GM23338 (cell line): Measurements from ENCODE around the gene SNX4. TPM values are rescaled to one million over a fixed set of nuclear protein-coding genes. Genes with fewer than 3 reads are reported as not detected.

Source experiments
- ATAC-seq: fragments of 200-7000 bp; cut with Tn5 transposase; 3 replicates; pipeline ENCODE4 v1.9.1; 2020
- DNase-seq: peaks from one replicate; pipeline ENCODE4 v3.0.0-alpha.2; 2015; ENCODE audit warnings: low spot score
- H2AFZ ChIP-seq: fragments of 200-600 bp; sonication (generic); 2 replicates; pipeline ENCODE4 v1.8.0; 2016; ENCODE audit warnings: antibody characterized with exemption, mild to moderate bottlenecking, moderate library complexity
- H3F3A ChIP-seq: fragments of 200-600 bp; sonication (generic); replicated peaks from 2 replicates; pipeline ENCODE4 v1.8.0; 2017; ENCODE audit warnings: antibody characterized with exemption, mixed run types, low read depth
- H3K27ac ChIP-seq: fragments of 200-600 bp; sonication (generic); 2 replicates; pipeline ENCODE4 v1.6.1; 2016; ENCODE audit warnings: low read depth
- H3K27me3 ChIP-seq: fragments of 200-600 bp; sonication (generic); 2 replicates; pipeline ENCODE4 v1.8.0; 2016; ENCODE audit warnings: mild to moderate bottlenecking, mixed run types, moderate library complexity; ENCODE audit not compliant: insufficient read depth
- H3K36me3 ChIP-seq: fragments of 200-600 bp; sonication (generic); 2 replicates; pipeline ENCODE4 v1.8.0; 2016; ENCODE audit warnings: mild to moderate bottlenecking; ENCODE audit not compliant: insufficient read depth
- H3K4me1 ChIP-seq: fragments of 200-600 bp; sonication (generic); 2 replicates; pipeline ENCODE4 v1.8.0; 2016; ENCODE audit warnings: mild to moderate bottlenecking, moderate library complexity; ENCODE audit not compliant: insufficient read depth
- H3K4me2 ChIP-seq: fragments of 200-600 bp; sonication (generic); 2 replicates; pipeline ENCODE4 v1.7.1; 2017; ENCODE audit warnings: mixed run types
- H3K4me3 ChIP-seq: fragments of 200-600 bp; sonication (generic); 2 replicates; pipeline ENCODE4 v1.6.1; 2016; ENCODE audit warnings: mixed run types
- H3K79me2 ChIP-seq: fragments of 200-600 bp; sonication (generic); replicated peaks from 2 replicates; pipeline ENCODE4 v1.8.0; 2017; ENCODE audit warnings: mild to moderate bottlenecking; ENCODE audit not compliant: insufficient read depth
- H3K9me2 ChIP-seq: fragments of 200-600 bp; sonication (generic); 2 replicates; pipeline ENCODE4 v1.8.0; 2017; ENCODE audit not compliant: insufficient read depth
- H4K20me1 ChIP-seq: fragments of 200-600 bp; sonication (generic); replicated peaks from 2 replicates; pipeline ENCODE4 v1.8.0; 2017; ENCODE audit warnings: mild to moderate bottlenecking; ENCODE audit not compliant: insufficient read depth
- H3K27ac Mint-ChIP-seq: 2 replicates; pipeline ENCODE4 v1.8.0; 2020; ENCODE audit warnings: inconsistent platforms, mild to moderate bottlenecking, moderate library complexity, mixed read lengths
- H3K27me3 Mint-ChIP-seq: 3 replicates; pipeline ENCODE4 v1.8.0; 2022; ENCODE audit warnings: low read depth, mild to moderate bottlenecking, moderate library complexity, mixed read lengths, inconsistent platforms; ENCODE audit not compliant: insufficient read depth, poor library complexity
- H3K36me3 Mint-ChIP-seq: 3 replicates; pipeline ENCODE4 v1.8.0; 2021; ENCODE audit warnings: low read depth, mild to moderate bottlenecking, inconsistent platforms, moderate library complexity, mixed read lengths
- H3K4me1 Mint-ChIP-seq: 3 replicates; pipeline ENCODE4 v1.8.0; 2020; ENCODE audit warnings: mild to moderate bottlenecking, inconsistent platforms, mixed read lengths
- H3K4me3 Mint-ChIP-seq: 3 replicates; pipeline ENCODE4 v1.8.0; 2021; ENCODE audit warnings: moderate library complexity, mild to moderate bottlenecking, inconsistent platforms, mixed read lengths
- H3K9me3 Mint-ChIP-seq: 3 replicates; pipeline ENCODE4 v1.8.0; 2020; ENCODE audit warnings: moderate library complexity, mild to moderate bottlenecking, inconsistent platforms, mixed read lengths
- CTCF ChIP-seq, 2 experiments: fragments of 200-600 bp in 1 of 2; sonication (generic) in 1 of 2; conservative IDR thresholded peaks; 2 replicates each; pipeline versions ENCODE4 v1.5.1 to v1.6.1; 2016 to 2017; ENCODE audit warnings: antibody characterized with exemption in 2 of 2, low read depth in 2 of 2, mild to moderate bottlenecking in 2 of 2, moderate library complexity in 1 of 2
- EZH2phosphoT487 ChIP-seq: fragments of 200-600 bp; sonication (generic); IDR thresholded peaks from one replicate; pipeline ENCODE4 v1.8.1; 2018; ENCODE audit warnings: antibody characterized with exemption; ENCODE audit not compliant: unreplicated experiment
- JUNB ChIP-seq: IDR thresholded peaks from one replicate; pipeline ENCODE4 v1.6.1; 2016; ENCODE audit warnings: antibody characterized with exemption; ENCODE audit not compliant: unreplicated experiment
- POLR2AphosphoS5 ChIP-seq: IDR thresholded peaks from 2 replicates; pipeline ENCODE4 v1.6.1; 2016; ENCODE audit warnings: antibody characterized with exemption, low read depth
- ZNF114 ChIP-seq: fragments of 250-450 bp; sonication (Bioruptor Pico); IDR thresholded peaks from 2 replicates; pipeline ENCODE4 v1.5.0; 2020; ENCODE audit warnings: mild to moderate bottlenecking, moderate library complexity
- polyA plus RNA-seq: library from polyadenylated mRNA; unstranded; fragments of >200 nt; fragmentation: Nextera tagmentation; extraction: Ambion mirVana; gene quantifications from 2 replicates; pipeline ENCODE4 v1.2.1, GENCODE V29; 2016
- total RNA-seq: library from RNA; depleted of rRNA; stranded (reverse); fragments of >200 nt; shearing (Covaris generic); gene quantifications from 2 replicates; pipeline ENCODE4 v1.2.3, GENCODE V29; 2014
- TF ChIP-seq, protein P1 (sequence below): IDR thresholded peaks from 2 replicates; pipeline ENCODE4 v1.6.1; 2016; ENCODE audit warnings: antibody characterized with exemption
- TF ChIP-seq, protein P2 (sequence below): IDR thresholded peaks from one replicate; pipeline ENCODE4 v1.6.1; 2018; ENCODE audit warnings: antibody characterized with exemption; ENCODE audit not compliant: unreplicated experiment

The SNX4 gene
- total and polyA plus RNA-seq, 2 experiments from 2014 or later: 13.0 to 27.8 TPM

DNA sequence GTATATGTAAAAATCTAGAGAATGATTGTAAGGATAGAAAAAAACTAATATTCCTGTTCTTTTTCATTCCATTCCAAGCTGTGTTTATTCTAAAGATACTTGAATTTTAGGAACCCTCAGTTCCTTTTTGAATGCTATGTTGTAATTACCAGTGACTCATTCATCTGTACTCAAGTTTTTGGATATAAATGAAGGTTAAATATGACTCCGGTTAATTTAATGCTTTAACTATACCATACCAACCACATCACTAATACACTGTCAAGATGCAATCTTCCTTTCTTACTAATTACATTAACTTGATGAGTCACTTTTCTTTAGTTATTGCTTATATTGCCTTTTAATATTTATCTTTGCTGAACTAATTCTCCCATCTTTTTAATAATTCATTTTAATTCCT is 76.1 kb downstream of the SNX4 start:
- Histone ChIP-seq H3K27ac (no peak overlapping the region), H3F3A (no peaks in the 10 kb centered on the region), H3K4me2 (no peak overlapping the region), H3K27me3 (no peaks in the 10 kb centered on the region), H4K20me1 (no peaks in the 10 kb centered on the region), H3K9me2 (no peaks in the 10 kb centered on the region), H3K4me3 (no peak overlapping the region), H2AFZ (no peak overlapping the region), H3K36me3 (peaks cover 9% of the 10 kb centered on the region), H3K79me2 (no peaks in the 10 kb centered on the region), H3K4me1 (no peaks in the 10 kb centered on the region)
- Mint-ChIP-seq H3K9me3 (peaks cover 3% of the 10 kb centered on the region; the same call in 1 of the 3 replicates), H3K36me3 (peaks cover 14% of the 10 kb centered on the region), H3K4me1 (no peaks in the 10 kb centered on the region), H3K27ac (no peak overlapping the region), H3K4me3 (no peak overlapping the region), H3K27me3 (peaks cover 2% of the 10 kb centered on the region)
- ATAC-seq (no peak), DNase-seq (no peak)
- no peak for TF ChIP-seq EZH2phosphoT487
- TF ChIP-seq, protein P1, sequence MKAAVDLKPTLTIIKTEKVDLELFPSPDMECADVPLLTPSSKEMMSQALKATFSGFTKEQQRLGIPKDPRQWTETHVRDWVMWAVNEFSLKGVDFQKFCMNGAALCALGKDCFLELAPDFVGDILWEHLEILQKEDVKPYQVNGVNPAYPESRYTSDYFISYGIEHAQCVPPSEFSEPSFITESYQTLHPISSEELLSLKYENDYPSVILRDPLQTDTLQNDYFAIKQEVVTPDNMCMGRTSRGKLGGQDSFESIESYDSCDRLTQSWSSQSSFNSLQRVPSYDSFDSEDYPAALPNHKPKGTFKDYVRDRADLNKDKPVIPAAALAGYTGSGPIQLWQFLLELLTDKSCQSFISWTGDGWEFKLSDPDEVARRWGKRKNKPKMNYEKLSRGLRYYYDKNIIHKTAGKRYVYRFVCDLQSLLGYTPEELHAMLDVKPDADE: no peak
- TF ChIP-seq POLR2AphosphoS5: no peak

DNA sequence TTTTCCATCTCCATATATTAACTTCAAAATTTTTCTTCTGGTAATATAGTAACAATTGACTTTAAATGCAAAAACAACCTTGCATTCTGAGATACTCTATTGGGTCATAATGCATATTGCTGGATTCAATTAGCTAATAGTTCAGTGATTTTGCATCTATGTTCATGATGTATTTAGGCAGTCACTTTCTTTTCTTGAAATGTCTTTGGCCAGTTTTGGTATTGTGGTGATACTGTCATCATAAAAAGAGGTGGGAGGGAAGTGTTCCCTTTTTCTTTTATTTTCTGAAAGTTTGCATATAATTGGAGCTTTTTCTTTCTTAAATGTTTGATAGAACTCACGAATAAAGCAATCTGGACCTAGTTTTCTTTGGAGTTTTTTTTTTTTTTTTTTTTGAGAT is 77.5 kb downstream of the SNX4 start:
- H3K27ac Mint-ChIP-seq: no peak overlapping the region
- no peak overlapping the region for H3K4me2 ChIP-seq

More for the DNA sequence above, 77.5 kb downstream of the SNX4 start:
- Mint-ChIP-seq H3K27me3 (peaks cover 2% of the 10 kb centered on the region), H3K9me3 (peaks cover 3% of the 10 kb centered on the region; the same call in 1 of the 3 replicates), H3K4me3 (no peak overlapping the region), H3K4me1 (peaks cover 1% of the 10 kb centered on the region; the same call in 2 of the 3 replicates), H3K36me3 (peaks cover 12% of the 10 kb centered on the region)
- H3K4me1 ChIP-seq: no peaks in the 10 kb centered on the region
- ATAC-seq (no peak), DNase-seq (no peak)
- H3K36me3 ChIP-seq: peaks cover 8% of the 10 kb centered on the region
- no peaks in the 10 kb centered on the region for H3F3A ChIP-seq
- H2AFZ ChIP-seq: no peak overlapping the region
- no peak overlapping the region for H3K4me3 ChIP-seq
- H3K27me3 ChIP-seq: no peaks in the 10 kb centered on the region
- H3K9me2 ChIP-seq: no peaks in the 10 kb centered on the region
- no peak overlapping the region for H3K27ac ChIP-seq
- TF ChIP-seq, protein P2, sequence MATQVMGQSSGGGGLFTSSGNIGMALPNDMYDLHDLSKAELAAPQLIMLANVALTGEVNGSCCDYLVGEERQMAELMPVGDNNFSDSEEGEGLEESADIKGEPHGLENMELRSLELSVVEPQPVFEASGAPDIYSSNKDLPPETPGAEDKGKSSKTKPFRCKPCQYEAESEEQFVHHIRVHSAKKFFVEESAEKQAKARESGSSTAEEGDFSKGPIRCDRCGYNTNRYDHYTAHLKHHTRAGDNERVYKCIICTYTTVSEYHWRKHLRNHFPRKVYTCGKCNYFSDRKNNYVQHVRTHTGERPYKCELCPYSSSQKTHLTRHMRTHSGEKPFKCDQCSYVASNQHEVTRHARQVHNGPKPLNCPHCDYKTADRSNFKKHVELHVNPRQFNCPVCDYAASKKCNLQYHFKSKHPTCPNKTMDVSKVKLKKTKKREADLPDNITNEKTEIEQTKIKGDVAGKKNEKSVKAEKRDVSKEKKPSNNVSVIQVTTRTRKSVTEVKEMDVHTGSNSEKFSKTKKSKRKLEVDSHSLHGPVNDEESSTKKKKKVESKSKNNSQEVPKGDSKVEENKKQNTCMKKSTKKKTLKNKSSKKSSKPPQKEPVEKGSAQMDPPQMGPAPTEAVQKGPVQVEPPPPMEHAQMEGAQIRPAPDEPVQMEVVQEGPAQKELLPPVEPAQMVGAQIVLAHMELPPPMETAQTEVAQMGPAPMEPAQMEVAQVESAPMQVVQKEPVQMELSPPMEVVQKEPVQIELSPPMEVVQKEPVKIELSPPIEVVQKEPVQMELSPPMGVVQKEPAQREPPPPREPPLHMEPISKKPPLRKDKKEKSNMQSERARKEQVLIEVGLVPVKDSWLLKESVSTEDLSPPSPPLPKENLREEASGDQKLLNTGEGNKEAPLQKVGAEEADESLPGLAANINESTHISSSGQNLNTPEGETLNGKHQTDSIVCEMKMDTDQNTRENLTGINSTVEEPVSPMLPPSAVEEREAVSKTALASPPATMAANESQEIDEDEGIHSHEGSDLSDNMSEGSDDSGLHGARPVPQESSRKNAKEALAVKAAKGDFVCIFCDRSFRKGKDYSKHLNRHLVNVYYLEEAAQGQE: no peak
- TF ChIP-seq, protein P1: no peak
- TF ChIP-seq CTCF (conservative IDR thresholded peaks at IDR 0.05; ENCODE audit: low read depth in 2 of 2) (no peak), JUNB (no peak), EZH2phosphoT487 (no peak), ZNF114 (CRISPR knock-in tag) (no peak)
- no peaks in the 10 kb centered on the region for H4K20me1 ChIP-seq
- no peaks in the 10 kb centered on the region for H3K79me2 ChIP-seq
